ENCODE results near the gene TLE1. TPM values are rescaled to one million over a fixed set of nuclear protein-coding genes. Genes with fewer than 3 reads are reported as not detected.

The TLE1 gene
- total RNA-seq, 1 experiment from 2014 or later, result 79.3 TPM

- Histone ChIP-seq H4K8ac (replicated peaks; ENCODE audit: insufficient read length, low read depth, low read length) (no peak overlapping the region), H3K23ac (ENCODE audit: insufficient read length, low read depth, low read length) (no peak overlapping the region)
Measured at GRCh38 chr9:81578606-81579005, 110.7 kb downstream of the TLE1 start.

More at GRCh38 chr9:81578606-81579005, 110.7 kb downstream of the TLE1 start:
- DNase-seq, result no peak
- H3K79me2 ChIP-seq (ENCODE audit: insufficient read depth, low read length), result no peaks in the 10 kb centered on the region
- no peak overlapping the region for H3K56ac ChIP-seq (ENCODE audit: insufficient read length, low read depth, low read length)
- H3K27me3 Mint-ChIP-seq (ENCODE audit: low read depth), result no peaks in the 10 kb centered on the region
- H3K4me1 ChIP-seq (ENCODE audit: insufficient read depth, low read length), result peaks cover 5% of the 10 kb centered on the region; the same call in 1 of the 2 replicates
- no peaks in the 10 kb centered on the region for H3K79me1 ChIP-seq (ENCODE audit: insufficient read depth, low read depth, low read length, poor library complexity, severe bottlenecking)
- no peak overlapping the region for H2AFZ ChIP-seq (ENCODE audit: low read length)
- H2BK20ac ChIP-seq (ENCODE audit: low read depth, low read length, poor library complexity, severe bottlenecking), result no peak overlapping the region
- no peak overlapping the region for H3K4me3 Mint-ChIP-seq
- H3K23me2 ChIP-seq (ENCODE audit: insufficient read length, low read depth, low read length, poor library complexity, severe bottlenecking), result no peaks in the 10 kb centered on the region
- no peak overlapping the region for H3K18ac ChIP-seq (ENCODE audit: insufficient read length, low read depth, low read length)
- no peak overlapping the region for H3K4me2 ChIP-seq (ENCODE audit: insufficient read depth, insufficient read length, low read length)
- H3K4me1 Mint-ChIP-seq, result peaks cover 19 to 24% of the 10 kb centered on the region in 2 experiments
- H3K9ac ChIP-seq (ENCODE audit: extremely low read depth, insufficient read length, low read length), result no peak overlapping the region
- H3K9me3 Mint-ChIP-seq, result no peaks in the 10 kb centered on the region; a peak in 1 of 5 replicates
- H4K20me1 ChIP-seq (ENCODE audit: control insufficient read depth, insufficient read depth, insufficient read length), result no peaks in the 10 kb centered on the region
- no peak overlapping the region for H2BK12ac ChIP-seq (ENCODE audit: insufficient read length, low read depth, low read length)
- no peak overlapping the region for H2BK5ac ChIP-seq (ENCODE audit: insufficient read length, low read length)
- H3T11ph ChIP-seq (ENCODE audit: low read length), result no peak overlapping the region
- peaks cover 14 to 31% (median 26%) of the 10 kb centered on the region in 3 experiments for H3K36me3 Mint-ChIP-seq (ENCODE audit: insufficient read depth in 1 of 3, low read depth in 3 of 3)
- H2BK15ac ChIP-seq (ENCODE audit: low read depth, low read length), result no peak overlapping the region
- H3K27me3 ChIP-seq (ENCODE audit: insufficient read depth, low read length), result no peaks in the 10 kb centered on the region
- no peak overlapping the region for H2AK5ac ChIP-seq (ENCODE audit: insufficient read length, low read length)
- peak overlapping the region in 1 of 3 experiments; percentile 49; a peak in 2 of 7 replicates for H3K27ac Mint-ChIP-seq
- H3K14ac ChIP-seq (ENCODE audit: insufficient read depth, low read length), result no peak overlapping the region
- no peak overlapping the region for H4K5ac ChIP-seq (ENCODE audit: insufficient read length, low read depth, low read length)
- no peak overlapping the region for H4K91ac ChIP-seq (ENCODE audit: insufficient read length, low read depth, low read length)
- no peaks in the 10 kb centered on the region for H3K9me3 ChIP-seq (ENCODE audit: control insufficient read depth, low read depth, low read length)
- no peak overlapping the region for H3K4ac ChIP-seq (ENCODE audit: low read depth, low read length)
- no peak overlapping the region for H3K27ac ChIP-seq (ENCODE audit: insufficient read length, low read depth, low read length)
- TF ChIP-seq, protein P1, sequence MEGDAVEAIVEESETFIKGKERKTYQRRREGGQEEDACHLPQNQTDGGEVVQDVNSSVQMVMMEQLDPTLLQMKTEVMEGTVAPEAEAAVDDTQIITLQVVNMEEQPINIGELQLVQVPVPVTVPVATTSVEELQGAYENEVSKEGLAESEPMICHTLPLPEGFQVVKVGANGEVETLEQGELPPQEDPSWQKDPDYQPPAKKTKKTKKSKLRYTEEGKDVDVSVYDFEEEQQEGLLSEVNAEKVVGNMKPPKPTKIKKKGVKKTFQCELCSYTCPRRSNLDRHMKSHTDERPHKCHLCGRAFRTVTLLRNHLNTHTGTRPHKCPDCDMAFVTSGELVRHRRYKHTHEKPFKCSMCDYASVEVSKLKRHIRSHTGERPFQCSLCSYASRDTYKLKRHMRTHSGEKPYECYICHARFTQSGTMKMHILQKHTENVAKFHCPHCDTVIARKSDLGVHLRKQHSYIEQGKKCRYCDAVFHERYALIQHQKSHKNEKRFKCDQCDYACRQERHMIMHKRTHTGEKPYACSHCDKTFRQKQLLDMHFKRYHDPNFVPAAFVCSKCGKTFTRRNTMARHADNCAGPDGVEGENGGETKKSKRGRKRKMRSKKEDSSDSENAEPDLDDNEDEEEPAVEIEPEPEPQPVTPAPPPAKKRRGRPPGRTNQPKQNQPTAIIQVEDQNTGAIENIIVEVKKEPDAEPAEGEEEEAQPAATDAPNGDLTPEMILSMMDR (conservative IDR thresholded peaks at IDR 0.05), result no peak
- no peak overlapping the region for H2BK120ac ChIP-seq (ENCODE audit: low read depth, low read length, poor library complexity, severe bottlenecking)
